Adipocyte (in vitro differentiated cells): ENCODE measurements around the gene JAZF1.
A peak's percentile ranks its signal among the peaks of the same experiment; 100 is the strongest.

Source experiments
- DNase-seq: peaks from one replicate; pipeline ENCODE4 v3.0.0-alpha.2; 2015; ENCODE audit warnings: low read depth
- H3K27me3 ChIP-seq: replicated peaks from 2 replicates; pipeline ENCODE4 v1.7.0; 2013; ENCODE audit warnings: mild to moderate bottlenecking, low read length, moderate library complexity; ENCODE audit not compliant: control insufficient read depth, insufficient read depth
- H3K36me3 ChIP-seq: 2 replicates; pipeline ENCODE4 v1.7.0; 2013; ENCODE audit warnings: low read length, mild to moderate bottlenecking, moderate library complexity; ENCODE audit not compliant: control insufficient read depth, insufficient read depth, severe bottlenecking
- H3K4me1 ChIP-seq: 2 replicates; pipeline ENCODE4 v1.7.0; 2013; ENCODE audit warnings: mild to moderate bottlenecking, low read length, moderate library complexity; ENCODE audit not compliant: control insufficient read depth, insufficient read depth
- H3K4me3 ChIP-seq: 2 replicates; pipeline ENCODE4 v1.7.0; 2013; ENCODE audit warnings: mild to moderate bottlenecking, low read length, moderate library complexity
- H3K9ac ChIP-seq: 2 replicates; pipeline ENCODE4 v1.7.0; 2013; ENCODE audit warnings: mild to moderate bottlenecking, low read length, moderate library complexity
- H3K9me3 ChIP-seq: 2 replicates; pipeline ENCODE4 v1.7.0; 2013; ENCODE audit warnings: mild to moderate bottlenecking, low read length, moderate library complexity; ENCODE audit not compliant: control insufficient read depth

JAZF1 gene

GRCh38 chr7:27958933-27959548 lies 221.6 kb downstream of the JAZF1 start:
- DNase-seq, result no peak
- no peaks in the 10 kb centered on the region for H3K9me3 ChIP-seq
- no peaks in the 10 kb centered on the region for H3K36me3 ChIP-seq
- peaks cover 31% of the 10 kb centered on the region for H3K4me1 ChIP-seq
- H3K4me3 ChIP-seq, result no peak overlapping the region
- H3K27me3 ChIP-seq, result no peaks in the 10 kb centered on the region
- H3K9ac ChIP-seq, result no peak overlapping the region

- no peaks in the 10 kb centered on the region for H3K36me3 ChIP-seq
- H3K9ac ChIP-seq, result no peak overlapping the region
- DNase-seq, result no peak
- no peak overlapping the region for H3K4me3 ChIP-seq
- H3K9me3 ChIP-seq, result no peaks in the 10 kb centered on the region
- H3K27me3 ChIP-seq, result no peaks in the 10 kb centered on the region
- H3K4me1 ChIP-seq, result peaks cover 41% of the 10 kb centered on the region
These were observed 225.0 kb downstream of the JAZF1 start for GRCh38 chr7:27955596-27955995.

GRCh38 chr7:27955011-27955410 lies 225.6 kb downstream of the JAZF1 start:
- Histone ChIP-seq H3K4me3 (no peak overlapping the region), H3K4me1 (peaks cover 35% of the 10 kb centered on the region), H3K36me3 (no peaks in the 10 kb centered on the region), H3K9ac (no peak overlapping the region), H3K9me3 (no peaks in the 10 kb centered on the region), H3K27me3 (no peaks in the 10 kb centered on the region)
- DNase-seq, result no peak

GRCh38 chr7:27953777-27954176 lies 226.8 kb downstream of the JAZF1 start:
- H3K4me1 ChIP-seq, result peaks cover 32% of the 10 kb centered on the region
- no peaks in the 10 kb centered on the region for H3K9me3 ChIP-seq
- H3K36me3 ChIP-seq, result no peaks in the 10 kb centered on the region
- no peak overlapping the region for H3K9ac ChIP-seq
- H3K4me3 ChIP-seq, result no peak overlapping the region
- DNase-seq, result no peak
- H3K27me3 ChIP-seq, result no peaks in the 10 kb centered on the region

DNA sequence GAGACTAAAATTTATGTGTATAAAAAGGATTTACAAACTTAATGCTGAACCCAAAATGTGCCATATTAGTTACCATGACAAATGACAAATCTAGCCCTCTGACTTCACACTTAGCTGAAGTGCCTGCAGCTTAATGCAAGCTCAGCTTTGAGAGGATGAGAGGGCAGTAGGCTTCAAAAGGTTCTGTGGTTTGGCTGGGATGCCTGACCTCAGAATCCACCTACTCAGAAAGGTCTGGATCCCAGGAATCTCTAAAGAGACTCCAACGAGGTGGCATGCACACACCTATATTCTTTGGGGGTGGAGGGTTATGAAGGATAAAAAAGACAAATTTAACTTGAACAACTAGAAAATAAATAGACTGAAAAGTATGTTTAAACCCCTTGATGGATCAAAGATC lies 227.2 kb downstream of the JAZF1 start:
- no peaks in the 10 kb centered on the region for H3K27me3 ChIP-seq
- peaks cover 32% of the 10 kb centered on the region for H3K4me1 ChIP-seq
- no peaks in the 10 kb centered on the region for H3K9me3 ChIP-seq
- H3K9ac ChIP-seq, result no peak overlapping the region
- H3K36me3 ChIP-seq, result no peaks in the 10 kb centered on the region
- DNase-seq, result no peak
- no peak overlapping the region for H3K4me3 ChIP-seq

DNA sequence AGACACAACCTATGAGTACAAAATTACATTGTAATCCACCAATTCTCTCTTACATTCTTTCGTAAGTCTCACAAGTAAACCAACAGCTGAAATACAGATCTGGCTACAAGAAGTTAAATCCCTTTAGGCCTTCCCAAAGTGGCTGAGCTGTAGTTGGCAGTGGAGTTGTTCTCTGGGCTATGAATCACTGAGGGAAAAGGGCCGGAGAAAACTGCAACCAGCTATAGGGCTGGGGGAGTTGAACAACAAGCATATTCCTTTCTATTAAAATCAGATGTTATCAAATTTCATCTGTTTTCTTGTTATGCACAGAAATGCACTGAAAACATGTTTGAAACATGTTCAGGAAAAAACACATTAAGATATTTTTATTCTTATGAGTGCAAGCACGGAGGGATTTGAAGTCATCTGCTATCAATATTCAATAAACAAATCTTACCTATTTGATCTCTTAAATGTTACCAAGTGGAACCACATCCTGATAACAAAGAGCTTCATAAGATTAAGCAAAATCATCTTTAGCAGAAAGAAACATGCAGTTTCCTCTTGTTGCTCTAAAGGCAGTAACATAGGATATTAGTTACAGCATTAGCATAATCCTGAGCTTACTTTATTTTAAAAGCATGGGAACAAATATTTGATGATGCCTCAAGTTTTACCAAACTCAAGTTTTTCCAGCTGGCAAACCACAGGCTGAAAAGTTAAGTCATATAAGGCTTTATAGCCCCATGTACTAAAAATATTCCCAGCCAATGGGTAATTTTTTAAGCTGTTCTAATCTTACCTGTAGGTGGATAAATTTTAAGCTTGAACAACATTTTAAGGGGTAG lies 227.9 kb downstream of the JAZF1 start:
- Histone ChIP-seq H3K36me3 (no peaks in the 10 kb centered on the region), H3K9me3 (no peaks in the 10 kb centered on the region), H3K4me1 (peaks cover 36% of the 10 kb centered on the region), H3K4me3 (peak overlapping the region; percentile 39), H3K27me3 (no peaks in the 10 kb centered on the region), H3K9ac (peak overlapping the region; percentile 35)
- DNase-seq, result peak; percentile 91

DNA sequence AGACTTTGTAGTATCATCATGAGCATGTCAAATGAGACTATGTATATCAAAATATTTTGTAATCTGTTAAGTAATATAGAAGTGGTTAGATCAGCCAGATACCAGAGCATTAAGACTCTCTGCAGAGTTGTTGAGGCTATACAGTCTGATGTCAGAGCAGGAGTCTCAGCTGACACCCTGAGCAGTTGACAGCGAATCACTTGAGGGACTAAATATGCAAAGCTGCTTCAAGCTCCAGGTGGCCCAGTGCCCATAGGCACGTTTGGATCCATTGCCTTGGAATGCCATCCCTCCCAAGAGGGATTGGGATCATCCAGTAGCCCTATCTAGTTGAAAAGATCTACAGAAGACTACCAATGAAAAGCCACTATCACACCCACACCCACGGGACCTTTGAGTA lies 230.5 kb downstream of the JAZF1 start:
- DNase-seq, result no peak
- Histone ChIP-seq H3K27me3 (no peaks in the 10 kb centered on the region), H3K9ac (no peak overlapping the region), H3K36me3 (no peaks in the 10 kb centered on the region), H3K9me3 (no peaks in the 10 kb centered on the region), H3K4me3 (no peak overlapping the region), H3K4me1 (peaks cover 42% of the 10 kb centered on the region)

GRCh38 chr7:27948861-27949260 lies 231.7 kb downstream of the JAZF1 start:
- H3K4me1 ChIP-seq, result peaks cover 52% of the 10 kb centered on the region
- H3K9me3 ChIP-seq, result no peaks in the 10 kb centered on the region
- no peak overlapping the region for H3K9ac ChIP-seq
- H3K4me3 ChIP-seq, result no peak overlapping the region
- no peaks in the 10 kb centered on the region for H3K27me3 ChIP-seq
- no peak for DNase-seq
- no peaks in the 10 kb centered on the region for H3K36me3 ChIP-seq

DNA sequence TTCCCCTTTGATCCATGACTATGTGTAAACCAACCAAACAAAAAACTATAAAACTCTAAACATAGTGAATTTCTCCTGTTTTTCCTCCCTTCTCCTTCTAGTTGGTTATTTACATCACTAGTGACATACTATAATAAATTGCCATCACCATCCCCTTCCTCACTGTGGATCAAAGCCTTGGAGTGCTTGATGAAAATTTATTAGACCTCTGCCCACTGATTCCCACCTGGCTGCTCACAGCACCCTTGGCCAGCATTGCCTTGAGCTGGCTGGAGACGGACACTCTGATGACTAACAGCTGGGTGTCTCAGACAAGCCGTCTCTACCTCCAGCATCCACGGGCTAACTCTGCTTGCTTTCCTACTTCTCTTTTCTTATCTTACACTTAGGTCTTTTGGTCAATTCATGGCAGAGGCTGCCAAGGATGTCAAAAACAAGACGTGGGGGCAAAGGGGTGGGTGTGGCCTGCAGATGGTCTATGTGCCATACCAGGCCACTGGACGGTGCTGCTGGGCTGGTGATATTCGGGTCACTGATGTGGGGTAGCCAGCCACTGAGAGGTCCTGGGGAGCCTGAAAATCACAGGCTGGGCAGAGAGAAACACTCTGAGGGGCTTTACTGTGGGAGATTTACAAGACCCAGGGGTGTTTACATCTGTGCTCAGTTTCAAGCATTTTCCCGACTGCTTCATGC lies 232.9 kb downstream of the JAZF1 start:
- H3K27me3 ChIP-seq, result no peaks in the 10 kb centered on the region
- DNase-seq, result no peak
- H3K4me3 ChIP-seq, result no peak overlapping the region
- H3K9me3 ChIP-seq, result no peaks in the 10 kb centered on the region
- H3K9ac ChIP-seq, result no peak overlapping the region
- H3K36me3 ChIP-seq, result no peaks in the 10 kb centered on the region
- H3K4me1 ChIP-seq, result peaks cover 55% of the 10 kb centered on the region

DNA sequence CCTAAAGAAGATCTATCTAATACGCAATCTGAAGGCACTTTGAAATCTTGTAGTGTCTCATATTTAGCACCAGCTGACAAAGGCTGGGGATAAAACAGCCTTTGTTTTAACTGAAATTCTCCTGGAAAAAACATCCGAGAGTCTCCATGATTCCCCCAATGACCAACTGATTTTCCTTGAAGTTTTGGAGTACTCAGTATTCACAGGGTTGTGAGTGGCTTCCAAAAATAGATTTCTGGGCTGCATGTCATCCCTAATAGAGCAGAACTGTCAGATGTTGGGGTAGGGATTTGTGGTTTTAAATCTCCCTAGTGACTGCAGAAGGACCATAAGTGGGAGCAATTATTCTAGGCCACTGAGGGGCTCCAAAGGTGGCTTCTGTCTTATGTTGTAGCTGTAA lies 234.2 kb downstream of the JAZF1 start:
- Histone ChIP-seq H3K4me3 (no peak overlapping the region), H3K36me3 (no peaks in the 10 kb centered on the region), H3K9me3 (no peaks in the 10 kb centered on the region), H3K27me3 (no peaks in the 10 kb centered on the region), H3K9ac (no peak overlapping the region), H3K4me1 (peaks cover 56% of the 10 kb centered on the region)
- DNase-seq, result no peak

GRCh38 chr7:27945058-27945795 lies 235.4 kb downstream of the JAZF1 start:
- DNase-seq, result no peak
- Histone ChIP-seq H3K27me3 (no peaks in the 10 kb centered on the region), H3K4me1 (peaks cover 59% of the 10 kb centered on the region)

More at GRCh38 chr7:27945058-27945795, 235.4 kb downstream of the JAZF1 start:
- Histone ChIP-seq H3K9me3 (no peaks in the 10 kb centered on the region), H3K4me3 (peak overlapping the region; percentile 55), H3K9ac (peak overlapping the region; percentile 39), H3K36me3 (no peaks in the 10 kb centered on the region)
